SK-N-SH treated with all-trans-retinoic acid at 6 μM for 48 hours (cell line): ENCODE measurements around the gene DCP2.
A peak's percentile ranks its signal among the peaks of the same experiment; 100 is the strongest.

Source experiments
- ATAC-seq: fragments of 200-7000 bp; cut with Tn5 transposase; 3 replicates; pipeline ENCODE4 v1.9.1; 2020; ENCODE audit warnings: mild to moderate bottlenecking, moderate library complexity
- ARNTL ChIP-seq: fragments of 450-650 bp; formaldehyde crosslinking; IDR thresholded peaks from 2 replicates; pipeline ENCODE4 v1.5.0; 2020; ENCODE audit warnings: low read depth, mild to moderate bottlenecking, moderate library complexity, borderline replicate concordance
- CREB5 ChIP-seq: fragments of 250-450 bp; sonication (Bioruptor Pico); IDR thresholded peaks from 2 replicates; pipeline ENCODE4 v1.5.1; 2020; ENCODE audit warnings: low read depth, mild to moderate bottlenecking, moderate library complexity
- CSRNP3 ChIP-seq: fragments of 250-450 bp; sonication (Bioruptor Pico); IDR thresholded peaks from 2 replicates; pipeline ENCODE4 v1.5.1; 2021; ENCODE audit warnings: mild to moderate bottlenecking, moderate library complexity
- ESRRG ChIP-seq: fragments of 250-450 bp; sonication (Bioruptor Pico); IDR thresholded peaks from 2 replicates; pipeline ENCODE4 v1.6.1; 2021; ENCODE audit warnings: mild to moderate bottlenecking
- GLIS3 ChIP-seq: fragments of 250-450 bp; sonication (Bioruptor Pico); IDR thresholded peaks from 2 replicates; pipeline ENCODE4 v1.5.0; 2020; ENCODE audit warnings: mild to moderate bottlenecking, moderate library complexity
- ISL1 ChIP-seq: fragments of 250-450 bp; sonication (Bioruptor Pico); IDR thresholded peaks from 2 replicates; pipeline ENCODE4 v2.1.2; 2022; ENCODE audit warnings: mild to moderate bottlenecking, moderate library complexity
- OSR1 ChIP-seq: fragments of 250-450 bp; sonication (Bioruptor Pico); IDR thresholded peaks from 2 replicates; pipeline ENCODE4 v1.8.0; 2022; ENCODE audit warnings: moderate library complexity, mild to moderate bottlenecking, inconsistent platforms
- PATZ1 ChIP-seq: fragments of 250-450 bp; sonication (Bioruptor Pico); IDR thresholded peaks from 2 replicates; pipeline ENCODE4 v1.8.0; 2020; ENCODE audit warnings: mild to moderate bottlenecking, moderate library complexity, borderline replicate concordance
- POU6F1 ChIP-seq: fragments of 250-450 bp; sonication (Bioruptor Pico); IDR thresholded peaks from 2 replicates; pipeline ENCODE4 v1.8.0; 2021; ENCODE audit warnings: low read depth, mild to moderate bottlenecking, moderate library complexity, borderline replicate concordance
- PPARA ChIP-seq: fragments of 250-450 bp; sonication (Bioruptor Pico); IDR thresholded peaks from 2 replicates; pipeline ENCODE4 v1.5.0; 2020; ENCODE audit warnings: mild to moderate bottlenecking, borderline replicate concordance
- RARB ChIP-seq: fragments of 250-450 bp; sonication (Bioruptor Pico); IDR thresholded peaks from 2 replicates; pipeline ENCODE4 v1.8.0; 2021; ENCODE audit warnings: mild to moderate bottlenecking, moderate library complexity
- SNAI2 ChIP-seq: fragments of 250-450 bp; sonication (Bioruptor Pico); IDR thresholded peaks from 2 replicates; pipeline ENCODE4 v1.5.0; 2020; ENCODE audit warnings: mild to moderate bottlenecking, moderate library complexity
- TCF4 ChIP-seq: fragments of 250-450 bp; sonication (Bioruptor Pico); IDR thresholded peaks from 2 replicates; pipeline ENCODE4 v1.8.0; 2021; ENCODE audit warnings: mild to moderate bottlenecking, moderate library complexity, borderline replicate concordance
- TSHZ2 ChIP-seq: fragments of 250-450 bp; sonication (Bioruptor Pico); IDR thresholded peaks from 2 replicates; pipeline ENCODE4 v1.5.0; 2020; ENCODE audit warnings: mild to moderate bottlenecking, moderate library complexity
- ZC3H10 ChIP-seq: fragments of 250-450 bp; sonication (Bioruptor Pico); IDR thresholded peaks from 2 replicates; pipeline ENCODE4 v1.5.1; 2021; ENCODE audit warnings: mild to moderate bottlenecking, moderate library complexity
- ZFP3 ChIP-seq: fragments of 250-450 bp; sonication (Bioruptor Pico); IDR thresholded peaks from 2 replicates; pipeline ENCODE4 v1.5.0; 2020; ENCODE audit warnings: mild to moderate bottlenecking, moderate library complexity
- ZFP30 ChIP-seq: fragments of 450-650 bp; formaldehyde crosslinking; IDR thresholded peaks from 2 replicates; pipeline ENCODE4 v1.5.0; 2022; ENCODE audit warnings: mild to moderate bottlenecking, moderate library complexity
- ZNF565 ChIP-seq: fragments of 450-650 bp; formaldehyde crosslinking; conservative IDR thresholded peaks from 2 replicates; pipeline ENCODE4 v1.5.0; 2020; ENCODE audit warnings: low read depth, mild to moderate bottlenecking, moderate library complexity
- ZNF70 ChIP-seq: fragments of 450-650 bp; formaldehyde crosslinking; IDR thresholded peaks from 2 replicates; pipeline ENCODE4 v1.5.0; 2020; ENCODE audit warnings: mild to moderate bottlenecking, moderate library complexity
- ZNF8 ChIP-seq: fragments of 450-650 bp; formaldehyde crosslinking; IDR thresholded peaks from 2 replicates; pipeline ENCODE4 v1.5.0; 2020; ENCODE audit warnings: mild to moderate bottlenecking, moderate library complexity

The DCP2 gene

GRCh38 chr5:113017881-113018635, 41.5 kb downstream of the DCP2 start (continued):
- TF ChIP-seq RARB (CRISPR knock-in tag) = no peak

- peak; percentile 76 for ATAC-seq
- no peak for TF ChIP-seq TCF4 (CRISPR knock-in tag)
- no peak for TF ChIP-seq PPARA (CRISPR knock-in tag)
- TF ChIP-seq PATZ1 (CRISPR knock-in tag) = no peak
- no peak for TF ChIP-seq ZNF565
- no peak for TF ChIP-seq OSR1 (CRISPR knock-in tag)
Measured at GRCh38 chr5:113020461-113021273, 44.1 kb downstream of the DCP2 start.

- no peak for ATAC-seq
- TF ChIP-seq ISL1 (CRISPR knock-in tag) (no peak), CSRNP3 (CRISPR knock-in tag) (no peak), ZC3H10 (CRISPR knock-in tag) (no peak), PPARA (CRISPR knock-in tag) (no peak), PATZ1 (CRISPR knock-in tag) (no peak), ZFP30 (no peak), POU6F1 (no peak), TCF4 (CRISPR knock-in tag) (no peak), TSHZ2 (CRISPR knock-in tag) (no peak), RARB (CRISPR knock-in tag) (no peak), ZFP3 (CRISPR knock-in tag) (no peak), CREB5 (CRISPR knock-in tag) (no peak), ZNF8 (CRISPR knock-in tag) (no peak), GLIS3 (CRISPR knock-in tag) (no peak), SNAI2 (CRISPR knock-in tag) (no peak), OSR1 (CRISPR knock-in tag) (no peak), ZNF70 (CRISPR knock-in tag) (no peak), ESRRG (CRISPR knock-in tag) (no peak), ARNTL (CRISPR knock-in tag) (no peak)
Measured at GRCh38 chr5:113022661-113023060, 46.1 kb downstream of the DCP2 start.
